Neutrophil (primary cell): Measurements from ENCODE around the gene MYH9.

Experiments used
- H3K27ac ChIP-seq: fragments of 200-600 bp; sonication (generic); 2 replicates; pipeline ENCODE4 v1.5.1; 2016; ENCODE audit warnings: mild to moderate bottlenecking, moderate library complexity
- H3K27me3 ChIP-seq: fragments of 200-600 bp; sonication (generic); 2 replicates; pipeline ENCODE4 v1.6.0; 2016; ENCODE audit warnings: mild to moderate bottlenecking
- H3K36me3 ChIP-seq: fragments of 200-600 bp; sonication (generic); 2 replicates; pipeline ENCODE4 v1.5.1; 2017
- H3K4me1 ChIP-seq, 2 experiments: fragments of 200-600 bp in 1 of 2; sonication (generic) in 1 of 2; 1 replicate in 1 of 2; 2 replicates in 1 of 2; pipeline versions ENCODE4 v1.5.1 to v1.6.1; 2013 to 2016; ENCODE audit warnings: low read depth in 1 of 2, low read length in 1 of 2, mild to moderate bottlenecking in 1 of 2, moderate library complexity in 1 of 2; ENCODE audit not compliant: control insufficient read depth in 1 of 2, insufficient read depth in 1 of 2
- H3K4me3 ChIP-seq, 2 experiments: fragments of 200-600 bp in 1 of 2; sonication (generic) in 1 of 2; 1 replicate in 1 of 2; 2 replicates in 1 of 2; pipeline ENCODE4 v1.5.1; 2013 to 2016; ENCODE audit warnings: low read depth in 1 of 2, low read length in 1 of 2, mild to moderate bottlenecking in 1 of 2, moderate library complexity in 1 of 2
- H3K9me3 ChIP-seq: fragments of 200-600 bp; sonication (generic); 2 replicates; pipeline ENCODE4 v1.5.1; 2016
- TF ChIP-seq, protein P1 (sequence below): fragments of 200-600 bp; sonication (generic); IDR thresholded peaks from 2 replicates; pipeline ENCODE4 v1.5.1; 2016; ENCODE audit warnings: antibody characterized with exemption

Gene MYH9

GRCh38 chr22:36300396-36301212 is 87.2 kb downstream of the MYH9 start:
- Histone ChIP-seq H3K4me3 (no peak overlapping the region), H3K9me3 (peaks cover 8% of the 10 kb centered on the region), H3K36me3 (peaks cover 100% of the 10 kb centered on the region), H3K27ac (no peak overlapping the region), H3K27me3 (no peaks in the 10 kb centered on the region), H3K4me1 (no peaks in the 10 kb centered on the region)
- TF ChIP-seq, protein P1, sequence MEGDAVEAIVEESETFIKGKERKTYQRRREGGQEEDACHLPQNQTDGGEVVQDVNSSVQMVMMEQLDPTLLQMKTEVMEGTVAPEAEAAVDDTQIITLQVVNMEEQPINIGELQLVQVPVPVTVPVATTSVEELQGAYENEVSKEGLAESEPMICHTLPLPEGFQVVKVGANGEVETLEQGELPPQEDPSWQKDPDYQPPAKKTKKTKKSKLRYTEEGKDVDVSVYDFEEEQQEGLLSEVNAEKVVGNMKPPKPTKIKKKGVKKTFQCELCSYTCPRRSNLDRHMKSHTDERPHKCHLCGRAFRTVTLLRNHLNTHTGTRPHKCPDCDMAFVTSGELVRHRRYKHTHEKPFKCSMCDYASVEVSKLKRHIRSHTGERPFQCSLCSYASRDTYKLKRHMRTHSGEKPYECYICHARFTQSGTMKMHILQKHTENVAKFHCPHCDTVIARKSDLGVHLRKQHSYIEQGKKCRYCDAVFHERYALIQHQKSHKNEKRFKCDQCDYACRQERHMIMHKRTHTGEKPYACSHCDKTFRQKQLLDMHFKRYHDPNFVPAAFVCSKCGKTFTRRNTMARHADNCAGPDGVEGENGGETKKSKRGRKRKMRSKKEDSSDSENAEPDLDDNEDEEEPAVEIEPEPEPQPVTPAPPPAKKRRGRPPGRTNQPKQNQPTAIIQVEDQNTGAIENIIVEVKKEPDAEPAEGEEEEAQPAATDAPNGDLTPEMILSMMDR, result no peak

DNA sequence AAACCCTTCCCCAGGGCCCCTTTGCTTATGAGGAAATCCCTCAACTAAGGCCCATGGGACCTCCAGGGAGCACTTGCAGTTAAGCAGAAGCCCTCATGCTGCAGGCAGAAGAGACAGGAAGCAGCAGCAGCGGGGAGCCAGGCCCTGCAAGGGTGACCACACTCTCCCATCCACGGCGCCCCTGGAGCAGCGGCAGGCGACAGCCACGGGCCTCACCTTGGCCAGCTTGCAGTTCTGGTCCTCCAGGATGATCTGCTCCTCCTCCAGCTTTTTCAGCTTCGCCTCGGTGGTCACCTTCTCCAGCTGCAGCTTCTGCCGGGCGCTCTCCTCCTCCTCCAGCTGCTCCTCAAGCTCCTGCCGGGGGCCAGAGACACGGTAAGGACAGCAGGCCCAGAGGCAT is 87.9 kb downstream of the MYH9 start:
- Histone ChIP-seq H3K36me3 (peaks cover 100% of the 10 kb centered on the region), H3K4me3 (no peak overlapping the region), H3K27ac (no peak overlapping the region), H3K27me3 (no peaks in the 10 kb centered on the region), H3K4me1 (no peaks in the 10 kb centered on the region), H3K9me3 (peaks cover 11% of the 10 kb centered on the region)
- TF ChIP-seq, protein P1, result no peak

DNA sequence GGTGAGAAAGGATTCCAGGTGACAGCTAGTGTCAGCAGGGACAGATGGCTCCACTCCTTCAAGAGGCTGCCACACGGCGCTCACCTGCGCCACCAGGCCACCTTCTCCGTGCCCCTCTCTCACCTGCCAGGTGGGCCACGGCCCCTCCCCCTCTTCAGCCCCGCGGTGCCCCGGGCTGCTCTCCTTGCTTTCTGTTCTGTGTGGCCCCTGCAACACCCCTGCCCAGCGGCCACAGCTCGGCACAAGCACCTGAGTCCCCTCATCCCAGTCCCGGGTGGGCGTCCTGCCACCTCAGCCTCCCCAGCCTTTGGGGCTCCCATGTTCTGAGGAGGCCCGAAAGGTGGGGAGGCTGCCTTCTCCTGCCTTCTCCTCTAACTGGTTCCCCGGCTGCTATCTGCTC is 88.5 kb downstream of the MYH9 start:
- Histone ChIP-seq H3K9me3 (peaks cover 13% of the 10 kb centered on the region), H3K4me1 (no peaks in the 10 kb centered on the region), H3K36me3 (peaks cover 100% of the 10 kb centered on the region), H3K4me3 (no peak overlapping the region), H3K27me3 (no peaks in the 10 kb centered on the region), H3K27ac (no peak overlapping the region)
- TF ChIP-seq, protein P1, result no peak

GRCh38 chr22:36298601-36299000 is 89.2 kb downstream of the MYH9 start:
- Histone ChIP-seq H3K4me3 (no peak overlapping the region), H3K9me3 (peaks cover 13% of the 10 kb centered on the region), H3K27me3 (no peaks in the 10 kb centered on the region), H3K4me1 (no peaks in the 10 kb centered on the region), H3K36me3 (peaks cover 100% of the 10 kb centered on the region), H3K27ac (no peak overlapping the region)
- TF ChIP-seq, protein P1, result no peak

DNA sequence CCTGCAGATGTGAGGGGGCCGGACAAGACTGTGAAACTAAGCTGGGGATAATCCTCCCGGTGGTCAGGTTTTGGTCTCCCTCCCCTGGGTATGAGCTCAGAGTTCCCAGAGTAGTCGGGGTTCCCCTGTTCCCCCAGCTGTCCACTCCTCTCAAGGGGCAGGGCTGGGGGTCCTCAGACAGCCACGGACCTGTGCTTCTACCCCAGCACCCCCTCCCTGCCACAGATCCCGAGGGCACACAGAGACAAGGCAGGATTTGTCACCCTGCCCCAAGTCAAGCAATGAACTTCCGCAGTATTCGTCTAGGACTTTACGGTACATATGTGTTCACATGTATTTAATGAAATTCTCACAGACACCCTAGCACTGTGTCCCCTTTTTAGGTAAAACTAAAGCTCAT is 89.6 kb downstream of the MYH9 start:
- Histone ChIP-seq H3K4me1 (no peaks in the 10 kb centered on the region), H3K36me3 (peaks cover 100% of the 10 kb centered on the region), H3K9me3 (peaks cover 14% of the 10 kb centered on the region), H3K27ac (no peak overlapping the region), H3K27me3 (no peaks in the 10 kb centered on the region), H3K4me3 (no peak overlapping the region)
- TF ChIP-seq, protein P1, result no peak
